ENCODE measurements around the gene KIF26B. TPM values are rescaled to one million over a fixed set of nuclear protein-coding genes. Genes with fewer than 3 reads are reported as not detected.
A peak's percentile ranks its signal among the peaks of the same experiment; 100 is the strongest.
"Not testable (repeated sequence)": the region's sequence is repeated elsewhere in the genome, so short reads cannot be mapped to it uniquely, and the experiment has no call there.

Gene KIF26B
- total RNA-seq, 8 experiments from 2014 or later, result 0.25 to 21.5 (median 10.2) TPM

DNA sequence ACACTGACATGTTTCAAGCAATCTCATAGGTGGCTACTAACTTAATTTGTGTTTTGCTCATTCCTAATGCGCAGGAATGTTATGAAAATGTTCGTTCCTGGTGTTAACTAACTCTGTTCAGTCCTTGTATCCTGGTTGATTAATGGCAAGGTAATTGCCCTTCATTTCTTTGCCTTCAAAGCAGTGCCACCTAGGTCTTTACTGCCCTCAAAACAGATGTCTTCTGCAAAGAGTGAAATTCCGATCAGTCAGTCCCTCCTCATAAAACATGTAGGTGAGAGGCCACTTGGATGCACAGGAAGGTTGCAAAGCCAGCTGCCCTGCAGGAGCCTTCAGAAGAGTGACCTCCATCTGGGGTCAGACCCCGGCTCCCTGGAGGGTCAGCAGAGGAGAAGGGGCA lies 179.4 kb downstream of the KIF26B start:
- 38 to 100% (median 78%) methylated on average over 1 to 4 of the region's 4 CpGs; no CpG with 5 or more reads in 2 of the 10 experiments for WGBS, 10 experiments
- no peak for ATAC-seq (replicated peaks in 6 of 8)
- in situ Hi-C loops (cut with MboI; ENCODE audit: low pct_unique_long_range_greater_than_20kb in 2 of 9, low sequenced_read_pairs in 9 of 9, unreplicated experiment in 9 of 9), result no loop called here
- Histone ChIP-seq H3K4me1 (replicated peaks in 1 of 2) (no peaks in the 10 kb centered on the region), H3K27ac (no peak overlapping the region), H3K4me3 (no peak overlapping the region)

DNA sequence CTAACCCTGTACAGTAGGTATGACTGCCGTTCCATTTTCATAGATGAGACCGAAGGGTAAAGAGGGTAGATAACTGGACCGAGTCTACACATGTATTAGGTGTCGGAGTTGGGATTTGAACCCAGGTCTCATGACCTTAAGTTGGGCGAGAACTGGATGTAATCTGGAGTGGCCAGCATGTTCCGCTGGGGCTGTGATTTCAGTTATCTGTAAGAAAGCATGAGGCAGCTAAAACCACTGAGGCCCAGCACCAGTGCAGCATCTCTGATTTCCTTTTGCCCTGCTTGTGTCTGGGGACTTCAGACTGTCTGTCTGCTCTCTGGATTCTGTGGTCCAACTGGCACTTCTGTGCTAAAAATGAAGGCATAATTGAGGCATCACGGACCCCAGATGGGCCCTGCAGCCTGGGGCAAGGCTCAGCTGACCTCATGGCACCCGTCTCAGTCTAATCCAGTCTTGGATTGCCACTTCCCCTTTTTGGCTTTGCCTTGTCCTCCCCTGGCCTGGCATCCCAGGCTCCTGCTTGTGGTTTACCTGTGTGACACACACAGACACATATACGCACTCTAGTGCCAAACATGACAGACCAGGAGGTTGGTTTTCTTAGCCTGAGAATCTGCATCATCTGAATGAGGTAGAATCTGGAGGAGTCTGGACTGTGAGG lies 180.2 kb downstream of the KIF26B start:
- no peaks in the 10 kb centered on the region for H3K4me1 ChIP-seq (replicated peaks in 1 of 2)
- H3K27ac ChIP-seq, result no peak overlapping the region
- 50 to 100% (median 90%) methylated on average over 1 to 9 of the region's 9 CpGs; no CpG with 5 or more reads in 3 of the 10 experiments for WGBS, 10 experiments
- ATAC-seq (replicated peaks in 6 of 8), result no peak
- in situ Hi-C loops (cut with MboI; ENCODE audit: low pct_unique_long_range_greater_than_20kb in 2 of 9, low sequenced_read_pairs in 9 of 9, unreplicated experiment in 9 of 9), result no loop called here
- H3K4me3 ChIP-seq, result no peak overlapping the region

DNA sequence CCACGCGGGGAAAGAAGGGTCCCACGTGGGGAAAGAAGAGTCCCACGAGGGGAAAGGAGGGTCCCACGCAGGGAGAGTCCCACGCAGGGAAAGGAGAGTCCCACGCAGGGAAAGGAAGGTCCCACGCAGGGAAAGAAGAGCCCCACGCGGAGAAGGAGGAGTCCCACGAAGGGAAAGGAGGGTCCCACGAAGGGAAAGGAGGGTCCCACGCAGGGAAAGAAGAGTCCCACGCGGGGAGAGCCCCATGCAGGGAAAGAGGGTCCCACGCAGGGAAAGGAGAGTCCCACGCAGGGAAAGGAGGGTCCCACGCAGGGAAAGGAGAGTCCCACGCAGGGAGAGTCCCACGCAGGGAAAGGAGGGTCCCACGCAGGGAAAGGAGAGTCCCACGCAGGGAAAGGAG lies 180.9 kb downstream of the KIF26B start:
- in situ Hi-C loops (cut with MboI; ENCODE audit: low pct_unique_long_range_greater_than_20kb in 2 of 9, low sequenced_read_pairs in 9 of 9, unreplicated experiment in 9 of 9); H3K4me1 ChIP-seq (replicated peaks in 1 of 2); ATAC-seq (replicated peaks in 6 of 8); H3K4me3 ChIP-seq; H3K27ac ChIP-seq: not testable (repeated sequence)
- WGBS, 10 experiments, result 60 to 100% (median 91%) methylated on average over 3 to 19 of the region's 22 CpGs; no CpG with 5 or more reads in 5 of the 10 experiments

DNA sequence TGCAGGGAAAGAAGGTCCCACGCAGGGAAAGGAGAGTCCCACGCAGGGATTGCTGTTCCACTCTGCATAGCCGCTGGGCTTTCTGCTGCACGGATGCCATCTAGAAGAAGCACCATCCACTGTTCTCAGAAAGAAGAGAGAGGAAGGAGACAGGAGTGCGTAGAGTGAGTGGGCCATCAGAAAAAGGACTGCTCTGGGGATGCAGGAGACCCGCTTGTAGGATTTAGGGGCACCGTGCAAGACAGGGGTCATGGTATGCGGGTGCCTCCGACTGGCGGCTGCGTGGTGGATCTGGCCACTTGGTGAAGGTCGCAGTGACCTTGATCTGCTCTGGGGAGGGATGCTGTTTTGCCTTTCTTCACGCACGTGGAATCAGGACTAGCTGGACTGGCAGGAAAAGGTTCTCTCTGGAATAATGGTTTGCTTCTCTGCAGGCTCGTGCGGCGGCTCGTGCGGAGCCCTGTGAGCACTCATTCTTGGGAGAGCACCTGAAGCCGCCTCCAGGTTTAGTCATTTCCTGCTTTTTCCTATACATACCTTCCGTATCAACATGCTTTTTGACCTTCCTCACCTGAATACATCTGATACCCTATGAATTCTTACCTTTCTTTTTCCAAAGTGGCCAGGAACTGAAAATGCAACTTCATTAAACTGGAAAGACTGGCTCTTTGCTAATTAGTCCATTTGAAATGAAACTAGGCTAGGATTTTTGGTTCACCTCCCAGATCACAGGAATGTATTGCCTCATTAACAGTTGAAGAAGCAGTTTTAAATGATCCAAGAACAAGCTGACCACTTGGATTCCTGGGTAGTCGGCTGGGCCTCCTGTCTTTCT lies 181.6 kb downstream of the KIF26B start:
- in situ Hi-C loops (cut with MboI; ENCODE audit: low pct_unique_long_range_greater_than_20kb in 2 of 9, low sequenced_read_pairs in 9 of 9, unreplicated experiment in 9 of 9), result no loop called here
- Histone ChIP-seq H3K4me1 (replicated peaks in 1 of 2) (no peaks in the 10 kb centered on the region), H3K4me3 (no peak overlapping the region), H3K27ac (no peak overlapping the region)
- no peak for ATAC-seq (replicated peaks in 6 of 8)
- 60 to 91% (median 88%) methylated on average over 1 to 21 of the region's 22 CpGs; no CpG with 5 or more reads in 1 of the 10 experiments for WGBS, 10 experiments

GRCh38 chr1:245336984-245337355 lies 182.2 kb downstream of the KIF26B start:
- H3K4me1 ChIP-seq (replicated peaks in 1 of 2); H3K4me3 ChIP-seq; H3K27ac ChIP-seq; in situ Hi-C loops (cut with MboI; ENCODE audit: low pct_unique_long_range_greater_than_20kb in 2 of 9, low sequenced_read_pairs in 9 of 9, unreplicated experiment in 9 of 9); ATAC-seq (replicated peaks in 6 of 8): not testable (repeated sequence)
- 73 to 100% (median 90%) methylated on average over 1 to 2 of the region's 2 CpGs; no CpG with 5 or more reads in 3 of the 10 experiments for WGBS, 10 experiments

DNA sequence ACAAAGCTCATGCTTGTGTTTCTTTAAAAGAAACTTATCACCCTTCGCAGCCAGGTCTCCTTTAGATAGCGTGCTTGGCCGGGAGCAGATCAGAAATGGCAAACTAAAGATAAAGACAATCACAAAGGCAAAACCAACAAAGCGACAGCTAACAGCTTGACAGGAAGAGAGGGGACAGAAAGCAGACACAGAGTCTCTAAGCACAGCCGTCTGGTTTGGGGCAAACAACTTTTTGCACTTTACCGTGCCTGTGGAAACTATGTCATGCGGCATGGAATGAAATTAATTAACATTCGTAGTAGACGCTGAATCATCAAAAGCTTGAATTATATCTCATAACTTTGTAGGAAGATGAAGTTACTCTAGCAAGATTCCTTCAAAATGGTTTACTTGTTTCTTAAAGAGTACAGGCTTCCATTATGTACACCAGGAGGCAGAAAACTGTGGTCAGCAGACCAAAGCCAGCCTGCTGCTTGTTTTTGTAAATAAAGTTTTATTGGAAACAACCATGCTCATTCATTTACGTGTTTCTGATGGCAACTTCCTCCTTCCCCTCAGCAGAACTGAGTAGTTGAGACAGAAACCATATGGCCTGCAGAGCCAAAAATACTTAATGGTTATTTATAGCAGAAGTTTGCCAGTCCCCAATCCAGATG lies 183.2 kb downstream of the KIF26B start:
- Histone ChIP-seq H3K4me3 (no peak overlapping the region), H3K4me1 (replicated peaks in 1 of 2) (no peaks in the 10 kb centered on the region), H3K27ac (no peak overlapping the region)
- 5 to 87% (median 70%) methylated on average over 1 to 10 of the region's 10 CpGs for WGBS, 10 experiments
- in situ Hi-C loops (cut with MboI; ENCODE audit: low pct_unique_long_range_greater_than_20kb in 2 of 9, low sequenced_read_pairs in 9 of 9, unreplicated experiment in 9 of 9), result no loop called here
- ATAC-seq (replicated peaks in 6 of 8), result no peak

DNA sequence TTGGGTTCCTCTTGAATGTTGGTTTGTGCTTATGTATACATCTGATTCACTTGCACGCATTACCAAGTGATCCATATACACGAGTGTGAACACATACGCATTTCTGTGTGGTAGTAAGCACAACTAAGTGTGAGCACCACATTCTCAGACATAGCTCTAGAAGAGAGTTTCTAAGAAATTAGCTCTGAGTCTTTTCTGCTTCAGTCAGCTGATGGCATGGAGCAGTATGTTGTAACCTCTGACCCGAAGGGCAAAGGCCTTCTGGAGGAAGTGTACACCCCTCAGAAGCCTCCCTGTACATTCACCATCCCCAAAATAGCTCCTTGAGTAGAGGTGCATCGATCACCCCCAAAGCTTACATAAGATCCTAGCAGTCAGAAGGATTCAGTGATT lies 183.7 kb downstream of the KIF26B start:
- no peak for ATAC-seq (replicated peaks in 6 of 8)
- H3K4me3 ChIP-seq, result no peak overlapping the region
- no peak overlapping the region for H3K27ac ChIP-seq
- in situ Hi-C loops (cut with MboI; ENCODE audit: low pct_unique_long_range_greater_than_20kb in 2 of 9, low sequenced_read_pairs in 9 of 9, unreplicated experiment in 9 of 9), result no loop called here
- H3K4me1 ChIP-seq (replicated peaks in 1 of 2), result no peaks in the 10 kb centered on the region
- 30 to 96% (median 79%) methylated on average over 2 to 5 of the region's 5 CpGs for WGBS, 10 experiments

- no peak overlapping the region for H3K4me3 ChIP-seq
- no peak overlapping the region for H3K27ac ChIP-seq
- peak in 1 of 8 experiments; percentile 44 for ATAC-seq (replicated peaks in 6 of 8)
- no peaks in the 10 kb centered on the region for H3K4me1 ChIP-seq (replicated peaks in 1 of 2)
- 79 to 100% (median 85%) methylated on average over 1 to 5 of the region's 5 CpGs; no CpG with 5 or more reads in 2 of the 10 experiments for WGBS, 10 experiments
- in situ Hi-C loops (cut with MboI; ENCODE audit: low pct_unique_long_range_greater_than_20kb in 2 of 9, low sequenced_read_pairs in 9 of 9, unreplicated experiment in 9 of 9), result no loop called here
Measured at GRCh38 chr1:245341743-245342142, 187.0 kb downstream of the KIF26B start.

GRCh38 chr1:245345191-245345884 lies 190.6 kb downstream of the KIF26B start:
- in situ Hi-C loops (cut with MboI; ENCODE audit: low pct_unique_long_range_greater_than_20kb in 2 of 9, low sequenced_read_pairs in 9 of 9, unreplicated experiment in 9 of 9), result no loop called here
- Histone ChIP-seq H3K4me3 (no peak overlapping the region), H3K4me1 (replicated peaks in 1 of 2) (no peaks in the 10 kb centered on the region), H3K27ac (no peak overlapping the region)
- WGBS, 10 experiments, result 60 to 100% (median 90%) methylated on average over 1 to 20 of the region's 25 CpGs; no CpG with 5 or more reads in 1 of the 10 experiments
- no peak for ATAC-seq (replicated peaks in 6 of 8)

GRCh38 chr1:245348626-245349025 lies 193.8 kb downstream of the KIF26B start:
- ATAC-seq (replicated peaks in 6 of 8), result no peak
- 41 to 100% (median 92%) methylated on average over 2 to 9 of the region's 9 CpGs; no CpG with 5 or more reads in 4 of the 10 experiments for WGBS, 10 experiments

DNA sequence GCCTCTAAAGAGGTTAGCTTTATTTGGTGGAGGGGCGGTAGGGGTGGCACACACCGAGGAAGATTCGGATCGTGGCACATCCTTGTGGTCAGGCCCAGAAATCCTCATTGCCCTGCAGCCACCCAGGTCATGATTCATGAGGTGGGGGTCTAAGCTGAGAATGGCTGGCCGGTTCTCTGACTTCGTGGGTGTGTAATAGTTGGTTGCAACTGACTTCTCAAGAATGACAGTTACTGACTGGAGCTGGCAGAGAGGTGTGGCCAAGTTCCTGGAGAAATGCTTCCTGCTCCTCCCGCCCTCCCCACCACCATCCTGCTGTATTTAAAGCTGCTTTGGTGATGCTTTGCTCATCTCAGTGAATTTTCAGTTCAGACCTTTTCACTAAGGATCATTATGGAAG lies 198.6 kb downstream of the KIF26B start:
- no peak overlapping the region for H3K4me3 ChIP-seq
- in situ Hi-C loops (cut with MboI; ENCODE audit: low pct_unique_long_range_greater_than_20kb in 2 of 9, low sequenced_read_pairs in 9 of 9, unreplicated experiment in 9 of 9), result no loop called here
- no peak overlapping the region for H3K27ac ChIP-seq
- no peak for ATAC-seq (replicated peaks in 6 of 8)
- H3K4me1 ChIP-seq (replicated peaks in 1 of 2), result peaks cover 0 to 11% of the 10 kb centered on the region in 2 donors
- 50 to 100% (median 91%) methylated on average over 2 to 6 of the region's 7 CpGs; no CpG with 5 or more reads in 7 of the 10 experiments for WGBS, 10 experiments

More at GRCh38 chr1:245348626-245349025, 193.8 kb downstream of the KIF26B start:
- in situ Hi-C loops (cut with MboI; ENCODE audit: low pct_unique_long_range_greater_than_20kb in 2 of 9, low sequenced_read_pairs in 9 of 9, unreplicated experiment in 9 of 9), result no loop called here
- H3K4me3 ChIP-seq, result no peak overlapping the region
- no peak overlapping the region for H3K27ac ChIP-seq
- no peaks in the 10 kb centered on the region for H3K4me1 ChIP-seq (replicated peaks in 1 of 2)

DNA sequence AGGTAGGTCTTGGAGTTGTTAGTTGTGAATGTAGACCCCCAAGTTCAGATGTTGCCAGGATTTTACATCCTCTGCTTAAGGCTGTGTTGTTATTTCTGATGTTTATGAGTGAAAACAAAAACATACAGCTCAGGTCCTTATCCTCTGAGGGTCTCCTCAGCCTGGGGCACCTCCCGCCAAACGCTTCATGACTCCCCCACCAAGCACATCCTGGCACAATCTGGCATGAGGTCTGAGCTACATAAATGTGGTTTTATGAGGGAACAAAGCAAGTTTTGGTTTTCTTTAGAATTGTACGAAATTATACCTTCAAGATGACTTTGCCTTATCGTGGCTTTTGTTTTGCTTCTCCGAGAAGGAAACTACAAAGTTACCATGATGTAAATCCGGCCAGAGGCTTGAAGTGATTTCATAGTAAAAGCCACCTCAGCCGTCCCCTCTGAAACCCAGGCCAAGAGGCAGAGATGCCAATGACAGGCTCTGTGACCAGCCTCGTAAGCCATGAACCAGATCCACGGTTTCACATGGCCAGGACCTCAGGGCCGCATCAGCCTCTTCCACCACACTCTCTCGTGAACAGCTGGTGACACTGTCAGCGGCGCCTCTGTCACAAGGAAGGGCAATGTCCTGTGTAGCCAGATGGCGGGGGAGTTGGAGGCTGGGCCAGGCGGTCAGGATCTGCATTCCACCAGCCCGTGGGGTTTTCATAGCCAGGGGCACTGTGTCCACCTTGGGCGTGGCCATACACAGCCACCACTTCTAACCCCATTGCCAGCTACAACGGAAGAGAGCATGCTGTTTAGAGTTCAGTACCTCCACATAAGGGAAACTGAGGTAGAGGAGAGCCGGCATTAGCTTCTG lies 199.4 kb downstream of the KIF26B start:
- WGBS, 10 experiments, result 60 to 100% (median 92%) methylated on average over 2 to 17 of the region's 19 CpGs; no CpG with 5 or more reads in 2 of the 10 experiments
- in situ Hi-C loops (cut with MboI; ENCODE audit: low pct_unique_long_range_greater_than_20kb in 2 of 9, low sequenced_read_pairs in 9 of 9, unreplicated experiment in 9 of 9), result no loop called here
- Histone ChIP-seq H3K4me3 (no peak overlapping the region), H3K4me1 (replicated peaks in 1 of 2) (peaks cover 0 to 11% of the 10 kb centered on the region in 2 donors), H3K27ac (no peak overlapping the region)
- no peak for ATAC-seq (replicated peaks in 6 of 8)

Measured in motor neuron (in vitro differentiated cells).